Osteocyte (in vitro differentiated cells): Measurements from ENCODE around the gene NDST1. TPM values are rescaled to one million over a fixed set of nuclear protein-coding genes. Genes with fewer than 3 reads are reported as not detected.

Experiments used
- DNase-seq: peaks from one replicate; pipeline ENCODE4 v3.0.0; 2021; ENCODE audit warnings: mixed read lengths; ENCODE audit not compliant: unreplicated experiment; ENCODE audit errors: extremely low spot score
- H3K27ac Mint-ChIP-seq: one replicate; pipeline ENCODE4 v1.8.0; 2021; ENCODE audit warnings: mild to moderate bottlenecking, mixed read lengths; ENCODE audit not compliant: unreplicated experiment
- H3K27me3 Mint-ChIP-seq: one replicate; pipeline ENCODE4 v1.8.0; 2021; ENCODE audit warnings: mixed read lengths; ENCODE audit not compliant: unreplicated experiment
- H3K36me3 Mint-ChIP-seq: one replicate; pipeline ENCODE4 v1.8.0; 2021; ENCODE audit warnings: mixed read lengths; ENCODE audit not compliant: unreplicated experiment
- H3K4me1 Mint-ChIP-seq: one replicate; pipeline ENCODE4 v1.8.0; 2021; ENCODE audit warnings: mixed read lengths; ENCODE audit not compliant: unreplicated experiment
- H3K4me3 Mint-ChIP-seq: one replicate; pipeline ENCODE4 v1.8.0; 2021; ENCODE audit warnings: mild to moderate bottlenecking, moderate library complexity, mixed read lengths; ENCODE audit not compliant: unreplicated experiment
- H3K9me3 Mint-ChIP-seq: one replicate; pipeline ENCODE4 v1.8.0; 2021; ENCODE audit warnings: mixed read lengths; ENCODE audit not compliant: unreplicated experiment
- CTCF ChIP-seq: fragments of 200-600 bp; sonication (generic); IDR thresholded peaks from 2 replicates; pipeline ENCODE4 v1.5.0; 2021; ENCODE audit warnings: antibody characterized with exemption, mild to moderate bottlenecking, moderate library complexity
- total RNA-seq: library from RNA; stranded (reverse); gene quantifications from 2 replicates; pipeline ENCODE4 v1.2.1, GENCODE V29; 2021

Gene NDST1
- total RNA-seq, 1 donor from 2014 or later: 110 TPM

GRCh38 chr5:150577378-150578139, 69.6 kb downstream of the NDST1 start:
- no peak for TF ChIP-seq CTCF

GRCh38 chr5:150578781-150579461, 71.0 kb downstream of the NDST1 start:
- DNase-seq: no peak
- Mint-ChIP-seq H3K4me3 (no peak overlapping the region), H3K27ac (no peak overlapping the region), H3K36me3 (no peaks in the 10 kb centered on the region), H3K4me1 (peaks cover 24% of the 10 kb centered on the region), H3K27me3 (no peaks in the 10 kb centered on the region), H3K9me3 (no peaks in the 10 kb centered on the region)
- no peak for TF ChIP-seq CTCF

More at GRCh38 chr5:150577378-150578139, 69.6 kb downstream of the NDST1 start:
- H3K4me1 Mint-ChIP-seq: peaks cover 34% of the 10 kb centered on the region
- DNase-seq: no peak
- no peaks in the 10 kb centered on the region for H3K27me3 Mint-ChIP-seq
- no peaks in the 10 kb centered on the region for H3K9me3 Mint-ChIP-seq
- H3K27ac Mint-ChIP-seq: no peak overlapping the region
- no peak overlapping the region for H3K4me3 Mint-ChIP-seq
- H3K36me3 Mint-ChIP-seq: no peaks in the 10 kb centered on the region

DNA sequence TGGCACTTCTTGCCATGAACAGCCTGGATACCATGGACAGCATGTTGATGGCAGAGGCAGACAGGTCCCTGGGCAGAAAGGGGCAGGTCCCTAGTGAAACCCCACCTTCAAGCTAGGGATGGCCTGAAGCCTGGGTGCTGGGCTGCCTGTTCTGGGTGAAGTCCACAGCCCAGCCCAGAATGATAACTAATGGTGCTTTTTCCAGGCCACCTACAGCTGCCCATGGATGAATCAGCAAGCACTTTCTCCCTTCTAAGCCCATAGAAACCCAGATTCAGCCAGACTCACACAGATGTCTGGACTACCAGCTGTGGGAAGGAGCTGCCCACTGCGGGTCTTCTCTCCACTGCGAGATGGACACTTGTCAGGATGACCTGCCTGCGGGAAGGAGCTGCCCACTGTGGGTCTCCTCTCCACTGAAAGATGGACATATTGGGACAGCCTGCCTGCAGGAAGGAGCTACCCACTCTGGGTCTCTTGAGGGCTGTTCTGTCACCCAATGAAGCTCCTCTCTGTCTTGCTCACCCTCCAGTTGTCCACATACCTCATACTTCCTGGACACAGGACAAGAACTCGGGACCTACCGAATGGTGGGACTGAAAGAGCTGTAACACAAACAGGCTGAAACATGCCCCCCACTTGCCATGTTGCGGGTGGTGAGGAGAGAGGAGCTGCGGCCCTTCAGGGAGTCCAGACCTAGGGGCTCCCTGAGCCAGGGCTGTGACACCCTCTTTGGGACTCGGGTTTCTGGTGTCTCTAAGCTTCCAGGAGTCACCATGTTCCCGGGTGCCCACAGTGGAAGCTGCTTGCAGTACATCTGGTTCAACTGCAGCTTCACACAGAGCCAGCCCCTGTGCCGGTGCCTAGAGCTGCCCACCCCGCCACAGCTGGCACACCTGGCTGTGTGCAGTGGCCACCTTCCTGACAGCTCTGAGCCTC, 71.8 kb downstream of the NDST1 start:
- Mint-ChIP-seq H3K4me1 (peaks cover 19% of the 10 kb centered on the region), H3K36me3 (no peaks in the 10 kb centered on the region), H3K27me3 (no peaks in the 10 kb centered on the region), H3K4me3 (no peak overlapping the region), H3K9me3 (no peaks in the 10 kb centered on the region), H3K27ac (no peak overlapping the region)
- TF ChIP-seq CTCF: no peak
- no peak for DNase-seq

DNA sequence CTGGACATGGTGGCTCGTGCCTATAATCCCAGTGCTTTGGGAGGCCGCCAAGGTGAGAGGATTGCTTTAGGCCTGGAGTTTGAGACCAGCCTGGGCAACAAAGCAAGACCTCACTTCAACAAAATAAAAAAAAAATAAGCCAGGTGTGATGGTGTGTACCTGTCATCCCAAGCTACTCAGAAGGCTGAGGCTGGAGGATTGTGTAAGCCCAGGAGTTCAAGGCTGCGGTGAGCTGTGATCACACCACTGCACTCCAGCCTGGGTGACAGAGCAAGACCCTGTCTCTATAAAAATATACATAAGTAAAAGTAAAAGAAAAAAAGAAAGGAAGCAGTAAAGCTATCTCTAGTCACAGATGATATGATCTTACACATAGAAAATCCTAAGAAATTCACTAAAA, 73.0 kb downstream of the NDST1 start:
- Mint-ChIP-seq H3K27ac (no peak overlapping the region), H3K36me3 (no peaks in the 10 kb centered on the region)

More for the DNA sequence above, 73.0 kb downstream of the NDST1 start:
- Mint-ChIP-seq H3K4me3 (no peak overlapping the region), H3K27me3 (no peaks in the 10 kb centered on the region), H3K9me3 (no peaks in the 10 kb centered on the region), H3K4me1 (peaks cover 11% of the 10 kb centered on the region)
- no peak for TF ChIP-seq CTCF
- no peak for DNase-seq
